NCI-H2171 (cell line): ENCODE results near the gene PDE11A.
A peak's percentile ranks its signal among the peaks of the same experiment; 100 is the strongest.

Experiments
- DNase-seq: peaks from one replicate; lab custom pipeline; 2025; lab: John Stamatoyannopoulos, UW

PDE11A gene

DNA sequence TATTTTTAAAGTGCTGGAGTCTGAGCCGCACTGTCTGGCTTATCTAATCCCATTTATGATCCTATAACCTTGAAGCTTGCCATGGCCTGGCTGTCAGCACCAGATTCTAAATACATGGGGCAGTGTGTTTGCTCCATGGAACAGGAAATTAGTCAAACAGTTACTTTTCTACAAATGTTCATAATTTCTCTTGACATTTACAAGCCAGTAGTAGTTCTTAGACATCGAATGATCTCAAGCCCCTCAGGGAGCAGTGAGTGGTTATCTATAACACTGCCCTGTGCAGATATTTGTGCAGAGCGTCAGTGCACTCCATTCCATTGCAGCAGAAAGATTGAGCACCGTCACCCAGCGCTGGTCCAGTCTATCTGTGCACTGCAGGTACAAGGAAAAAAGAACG is 474.8 kb downstream of the PDE11A start:
- DNase-seq: no peak

DNA sequence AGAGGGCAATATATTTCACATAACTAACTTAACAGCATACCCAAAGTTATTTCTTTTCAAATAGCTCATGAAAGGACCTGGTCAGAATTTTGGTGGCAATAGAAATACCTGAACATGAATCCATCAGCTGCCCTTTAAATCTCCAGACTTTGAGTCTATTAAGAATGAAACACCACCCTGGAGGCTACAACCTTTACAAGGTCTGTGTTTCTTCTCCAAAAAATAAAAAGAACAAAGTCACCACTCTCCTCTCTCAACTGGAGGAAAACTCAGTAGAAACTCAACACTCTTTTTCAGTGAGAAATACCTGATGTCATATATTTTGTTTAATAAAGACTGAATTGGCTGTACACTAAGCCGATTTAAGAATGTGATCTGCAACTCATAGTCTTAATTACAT is 475.7 kb downstream of the PDE11A start:
- DNase-seq: no peak

DNA sequence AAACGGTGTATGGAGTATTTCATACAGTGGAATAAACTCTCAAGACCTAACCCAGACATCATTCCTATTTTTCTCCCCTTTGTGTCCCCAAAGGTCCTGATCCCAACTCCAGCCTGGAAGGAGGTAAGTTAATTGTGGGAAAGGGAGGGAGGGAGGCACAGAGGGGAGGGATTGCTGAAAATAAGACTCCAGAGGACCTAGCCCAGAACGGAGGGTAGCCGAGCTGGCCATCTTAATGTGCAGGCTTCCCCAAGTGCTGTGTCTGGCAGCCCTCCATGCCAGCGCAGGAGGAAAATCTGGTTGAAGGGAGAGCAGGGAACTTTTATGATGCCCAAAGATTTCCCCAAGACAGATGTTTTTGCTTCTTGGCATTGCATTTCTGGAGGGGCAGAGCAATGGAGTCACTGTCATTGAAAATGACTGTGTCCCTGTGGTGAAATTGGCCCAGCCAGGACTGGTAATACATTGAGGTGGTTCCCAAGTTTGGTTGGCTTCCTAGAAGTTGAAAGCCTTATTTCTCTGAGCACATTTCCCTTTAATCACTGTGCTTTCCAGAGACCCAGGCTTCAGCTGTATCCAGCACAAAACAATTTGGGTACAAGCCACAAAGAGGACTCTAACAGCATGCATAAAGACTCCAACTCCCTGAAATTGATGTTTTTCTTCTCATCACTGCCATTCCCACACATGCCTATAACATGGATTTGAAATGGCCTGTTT is 477.3 kb downstream of the PDE11A start:
- DNase-seq: no peak

DNA sequence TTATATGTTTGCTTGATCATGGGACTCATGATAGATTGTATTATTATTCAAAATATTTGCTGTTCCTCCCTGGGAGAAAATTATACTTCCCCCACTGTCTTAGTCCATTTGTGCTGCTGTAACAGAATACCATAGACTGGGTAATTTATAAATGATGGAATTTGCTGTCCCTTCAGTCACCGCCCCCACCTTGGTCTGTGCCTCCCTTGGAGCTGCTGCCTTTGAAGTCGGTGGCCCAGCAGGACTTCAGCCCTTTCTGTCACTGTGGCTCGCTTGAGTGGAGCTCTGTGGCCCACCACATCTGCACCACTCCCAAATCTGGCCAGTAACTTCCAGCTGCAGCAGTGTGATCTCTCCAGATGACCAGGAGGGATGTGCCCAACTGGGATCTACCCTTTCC is 479.2 kb downstream of the PDE11A start:
- DNase-seq: no peak

DNA sequence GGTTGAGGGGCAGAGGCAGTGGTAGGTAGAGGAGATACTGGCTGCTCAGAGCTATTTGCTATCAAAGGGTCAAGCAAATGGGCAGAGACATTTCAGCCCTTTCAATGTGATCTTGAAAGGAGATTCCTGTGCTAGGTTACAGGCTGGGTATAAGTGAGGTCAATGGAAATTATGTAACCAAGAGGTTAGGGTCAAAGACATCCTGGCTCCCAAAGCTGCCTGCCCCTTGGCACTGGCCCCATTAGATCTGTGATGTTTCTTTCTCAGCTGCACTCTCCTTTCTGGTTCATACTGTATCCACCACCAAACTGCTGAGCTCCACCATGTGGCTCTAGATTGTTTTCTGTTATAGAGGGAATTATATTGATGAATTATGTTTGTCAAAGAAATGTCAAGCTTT is 479.6 kb downstream of the PDE11A start:
- no peak for DNase-seq

DNA sequence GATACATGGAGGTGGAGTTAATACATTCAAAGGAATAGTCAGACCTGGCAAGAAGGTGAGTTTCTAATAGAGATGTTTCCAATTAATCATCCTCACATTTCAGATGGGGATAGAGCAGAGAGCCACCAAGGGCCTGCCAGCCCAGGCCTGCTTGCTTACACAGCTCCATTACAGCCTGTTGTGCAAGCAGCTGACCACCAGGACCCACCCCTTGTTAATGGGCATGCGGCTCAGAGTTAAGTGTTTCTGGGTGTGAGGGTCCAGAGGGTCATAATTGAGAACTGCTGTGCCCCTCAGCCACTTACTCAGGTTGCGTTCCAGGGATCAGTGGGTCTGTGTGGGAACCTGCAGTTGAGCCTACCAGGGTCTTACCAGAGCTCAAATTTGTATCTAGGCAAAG is 480.2 kb downstream of the PDE11A start:
- no peak for DNase-seq

DNA sequence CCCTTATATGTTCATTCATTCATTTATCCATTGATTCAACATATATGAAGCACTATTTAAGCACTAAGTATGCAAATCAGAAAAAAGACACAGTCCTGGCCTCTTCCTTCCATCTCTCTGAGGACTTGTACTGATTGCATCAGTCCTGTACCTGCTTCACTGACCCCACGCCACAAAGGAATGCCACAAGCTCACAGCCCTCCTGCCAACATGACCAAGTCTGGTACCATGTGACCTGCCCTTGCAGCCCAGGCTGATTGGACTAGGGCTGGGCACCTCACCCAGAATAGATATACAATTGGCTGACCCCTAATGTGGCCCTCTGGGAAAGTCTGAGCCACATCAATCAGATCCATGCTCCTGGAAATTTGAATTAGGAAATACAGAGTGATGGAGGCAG is 483.4 kb downstream of the PDE11A start:
- no peak for DNase-seq

DNA sequence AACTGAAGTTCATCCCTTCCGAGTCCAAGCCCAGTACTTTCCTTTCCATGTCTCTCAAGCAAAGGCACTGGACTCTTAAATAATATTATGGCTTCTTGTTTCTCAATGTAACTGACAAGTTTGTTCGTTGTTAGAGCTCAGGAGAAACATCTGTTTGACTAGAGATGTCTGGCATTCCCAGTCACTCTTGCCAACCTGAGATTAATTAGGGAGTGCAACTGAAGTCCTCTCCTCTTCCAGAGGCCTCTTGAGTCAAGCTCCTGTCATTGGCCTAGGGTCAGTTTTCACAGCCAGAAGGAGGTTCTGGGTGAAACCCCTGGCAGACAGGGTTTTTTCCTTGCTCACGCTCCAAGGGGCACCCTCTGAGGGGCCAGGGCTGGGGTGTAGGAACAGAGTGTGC is 483.9 kb downstream of the PDE11A start:
- no peak for DNase-seq

DNA sequence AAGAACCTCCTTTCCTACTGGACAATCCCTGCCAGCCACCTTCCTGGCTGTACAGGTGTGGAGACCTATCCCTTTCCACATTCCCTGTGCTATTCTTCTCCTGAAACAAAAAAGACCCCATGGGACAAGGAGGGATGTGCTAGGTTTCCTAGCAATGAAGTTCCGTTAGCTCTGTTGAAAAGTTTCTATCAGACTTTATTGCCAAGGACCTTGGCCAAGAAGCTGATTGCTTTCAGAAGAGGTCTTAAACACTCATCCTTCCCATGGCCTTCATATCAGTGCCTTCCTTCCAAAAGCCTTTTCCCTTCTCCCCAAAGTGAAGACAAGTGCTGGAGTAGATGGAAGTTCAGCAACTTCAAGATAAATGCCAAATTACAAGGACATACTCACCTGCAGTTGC is 485.2 kb downstream of the PDE11A start:
- DNase-seq: no peak

DNA sequence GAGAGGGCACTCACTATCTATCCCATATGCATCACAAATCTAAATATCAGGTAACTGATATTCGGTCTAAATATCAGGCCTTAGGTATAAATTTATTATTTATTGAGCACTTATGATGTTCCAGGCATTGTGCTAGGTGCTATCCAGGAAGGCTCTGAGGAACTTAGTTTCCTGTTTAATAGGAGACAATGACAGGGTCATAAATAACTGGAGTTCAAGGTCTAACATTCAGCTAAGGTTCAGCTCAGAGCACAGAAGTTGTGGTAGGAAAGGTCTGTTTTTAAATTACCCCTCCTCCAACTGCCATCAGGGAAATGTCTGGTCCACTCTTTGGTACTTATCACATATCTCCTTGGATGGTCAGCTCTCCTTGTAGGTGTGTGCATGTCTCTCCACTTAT is 486.4 kb downstream of the PDE11A start:
- DNase-seq: no peak

DNA sequence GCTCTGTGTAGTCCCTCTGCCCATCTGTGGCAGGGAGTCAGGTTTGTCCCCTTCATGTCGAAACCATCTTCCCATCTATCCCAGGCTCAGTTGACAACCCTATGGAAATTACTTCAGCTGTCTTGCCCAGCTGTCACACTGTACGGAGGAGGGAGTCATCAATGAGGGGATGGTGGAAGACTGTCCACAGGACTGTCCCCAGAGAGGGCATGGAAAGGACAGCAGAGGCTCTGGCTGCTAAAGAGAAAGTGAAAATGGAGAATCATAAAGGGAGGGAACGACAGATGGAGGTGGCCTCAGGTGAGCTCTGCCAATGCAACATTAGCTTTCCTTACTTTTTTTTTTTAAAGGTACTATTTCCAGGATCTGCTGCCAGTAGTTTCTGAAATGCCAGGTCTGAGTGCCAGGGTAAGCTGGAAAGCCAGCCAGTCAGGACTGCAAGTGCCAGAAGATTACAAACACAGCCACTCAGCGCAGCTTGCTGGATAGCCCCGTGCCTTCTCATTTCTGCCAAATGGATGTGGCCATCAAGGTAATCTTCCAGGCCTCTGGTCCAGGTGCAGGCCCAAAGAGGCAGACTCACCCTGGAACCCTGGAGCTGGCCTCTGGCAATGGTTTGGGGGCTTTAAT is 487.2 kb downstream of the PDE11A start:
- DNase-seq: peak; percentile 83

DNA sequence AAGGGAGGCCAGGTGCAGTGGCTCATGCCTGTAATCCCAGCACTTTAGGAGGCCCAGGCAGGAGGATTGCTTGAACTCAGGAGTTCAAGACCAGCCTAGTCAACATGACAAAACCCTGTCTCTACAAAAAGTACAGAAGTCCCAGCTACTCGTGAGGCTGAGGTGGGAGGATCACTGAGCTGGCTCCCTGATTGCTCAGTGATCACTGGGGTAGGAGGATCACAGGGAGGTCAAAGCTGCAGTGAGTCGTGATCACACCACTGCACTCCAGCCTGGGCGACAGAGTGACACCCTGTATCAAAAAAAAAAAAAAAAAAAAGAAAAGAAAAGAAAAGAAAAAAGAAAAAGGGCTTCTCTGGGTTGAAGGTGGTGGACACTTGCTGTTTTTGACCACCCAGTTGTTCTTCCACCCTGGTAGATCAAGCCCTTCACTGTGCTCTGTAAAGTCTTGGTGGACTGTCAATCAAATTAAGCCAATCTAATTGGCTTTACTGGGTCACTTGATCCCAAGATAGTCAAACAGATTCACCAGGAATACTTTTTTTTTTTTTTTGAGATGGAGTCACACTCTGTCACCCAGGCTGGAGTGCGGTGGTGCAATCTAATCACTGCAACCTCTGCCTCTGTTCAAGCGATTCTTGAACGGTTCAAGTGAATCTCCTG is 488.4 kb downstream of the PDE11A start:
- no peak for DNase-seq

DNA sequence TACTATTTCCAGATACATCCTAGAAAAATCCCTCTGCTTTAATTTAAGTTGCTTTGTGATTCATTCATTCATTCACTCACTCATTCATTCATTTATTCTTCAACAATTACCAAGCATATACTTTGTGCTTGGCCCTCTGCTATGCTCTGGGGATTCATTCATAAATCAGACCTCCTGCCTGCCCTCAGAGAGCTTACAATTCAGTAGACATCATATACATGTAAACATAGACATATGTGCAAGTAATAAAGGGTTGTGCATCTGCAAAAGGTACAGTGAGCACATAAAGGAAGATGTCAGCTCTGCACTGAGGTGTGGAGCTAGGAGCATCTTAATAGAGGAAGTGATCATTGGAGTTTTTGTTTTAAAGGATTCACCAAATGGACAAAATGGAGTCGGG is 490.6 kb downstream of the PDE11A start:
- no peak for DNase-seq

DNA sequence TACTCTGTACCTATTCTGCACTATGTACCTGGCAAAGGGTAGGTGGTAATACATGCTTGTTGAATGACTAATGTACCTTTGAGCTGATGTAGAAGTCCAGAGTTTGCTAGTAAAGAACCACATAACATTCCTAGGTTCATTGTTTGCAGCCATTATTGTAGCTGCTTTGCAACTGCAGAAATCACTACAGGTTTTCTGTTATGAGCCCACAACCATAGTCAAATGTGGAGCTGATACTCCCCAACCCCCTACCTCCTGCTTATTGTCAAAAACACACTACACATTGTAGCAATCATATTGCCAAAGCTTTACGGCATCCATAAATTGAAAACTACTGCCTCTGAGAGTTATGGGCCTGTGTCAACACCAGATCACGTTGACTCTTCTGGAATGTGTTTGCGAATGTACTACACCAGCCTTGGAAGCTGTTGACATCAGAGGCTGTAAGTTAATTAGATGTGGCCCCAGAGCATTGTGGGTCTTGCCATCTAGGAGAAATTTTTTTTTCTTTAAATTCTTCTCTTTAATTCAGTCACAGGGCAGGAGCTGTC is 493.0 kb downstream of the PDE11A start:
- no peak for DNase-seq

DNA sequence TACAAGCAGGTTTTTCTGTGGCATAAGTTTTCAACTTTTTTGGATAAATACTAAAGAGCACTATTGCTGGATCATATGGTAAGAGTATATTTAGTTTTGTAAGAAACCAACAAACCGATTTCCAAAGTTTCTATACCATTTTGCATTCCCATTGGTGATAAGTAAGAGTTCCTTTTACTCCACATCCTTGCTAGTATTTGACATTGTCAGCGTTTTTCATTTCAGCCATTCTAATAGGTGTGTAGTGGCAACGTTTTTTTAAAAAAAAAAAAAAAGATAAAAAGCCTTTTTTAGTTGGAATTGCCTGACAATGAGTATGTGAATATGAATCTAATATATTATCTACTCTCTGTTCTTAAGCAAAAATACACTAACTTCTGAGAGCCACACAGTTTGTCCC is 494.1 kb downstream of the PDE11A start:
- no peak for DNase-seq

DNA sequence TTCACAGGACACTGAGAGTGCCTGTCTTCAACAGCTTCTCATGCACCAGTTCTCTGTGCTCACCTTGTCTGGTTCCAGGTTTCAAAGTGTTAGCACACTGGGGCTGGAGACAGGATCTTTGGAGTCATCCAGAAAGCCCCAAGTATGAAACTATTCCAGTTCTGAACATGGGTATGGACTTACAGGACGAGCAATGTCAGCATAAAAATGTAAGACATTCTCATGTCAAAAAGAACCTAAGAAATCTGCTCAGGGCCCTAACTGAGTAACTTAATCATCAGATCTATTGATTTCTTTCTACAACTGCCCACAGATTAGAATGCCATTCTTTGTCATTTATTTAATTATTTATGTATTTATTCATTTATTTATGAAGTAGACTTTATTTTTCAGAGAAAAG is 495.5 kb downstream of the PDE11A start:
- no peak for DNase-seq

DNA sequence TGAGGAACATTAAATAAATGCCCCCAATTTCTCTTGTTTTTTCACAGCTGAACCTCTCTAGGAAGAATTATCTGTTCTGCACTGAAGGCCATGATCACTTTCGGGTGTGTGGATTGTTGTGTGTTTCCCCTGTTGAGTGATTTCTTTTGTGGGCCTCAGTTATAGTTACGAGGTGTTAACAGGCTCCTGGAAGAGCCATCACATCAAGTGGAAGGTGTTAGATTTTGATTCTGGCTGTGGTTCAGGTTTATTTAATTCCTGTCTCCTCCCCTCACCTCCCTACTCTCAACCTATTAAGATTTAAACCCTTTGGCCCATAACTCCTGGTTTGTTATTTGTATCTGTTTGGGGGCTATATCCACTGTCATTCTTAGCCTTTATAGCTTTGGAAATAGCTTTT is 497.2 kb downstream of the PDE11A start:
- DNase-seq: no peak

DNA sequence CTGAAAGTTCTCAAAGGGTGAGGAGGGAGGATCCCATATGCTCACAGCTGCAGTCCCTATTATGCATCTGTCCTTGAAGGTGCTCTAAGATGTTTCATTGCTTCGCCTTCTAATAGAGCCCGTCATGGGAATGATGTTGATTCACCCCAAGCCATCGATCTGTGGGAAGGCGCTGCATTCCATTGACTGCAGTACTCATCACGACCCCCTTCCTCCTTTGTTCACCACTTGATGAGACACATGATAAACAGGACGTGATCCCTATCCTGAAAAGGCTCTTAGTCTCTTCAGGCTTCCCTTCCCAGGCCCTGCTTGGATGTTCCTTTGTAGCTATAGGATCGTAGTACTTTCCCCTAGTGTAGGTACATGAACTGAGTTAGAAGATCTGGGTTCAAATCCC is 498.2 kb downstream of the PDE11A start:
- DNase-seq: no peak
